OCI-LY3 (cell line): ENCODE data around the gene MMP28.

Experiments used
- H2AFZ ChIP-seq: fragments of 200-600, 300-600 bp; shearing (Covaris generic); 2 replicates; pipeline ENCODE4 v1.6.0; 2014; ENCODE audit warnings: antibody characterized with exemption, low read depth, low read length
- H3K27ac ChIP-seq: fragments of 200-600, 300-600 bp; sonication (generic); 2 replicates; pipeline ENCODE4 v1.5.1; 2014; ENCODE audit warnings: mild to moderate bottlenecking, low read length, moderate library complexity, mixed read lengths
- H3K27me3 ChIP-seq: fragments of 200-600, 300-600 bp; sonication (generic); 2 replicates; pipeline ENCODE4 v1.6.1; 2014; ENCODE audit warnings: low read depth, low read length, mixed read lengths
- H3K36me3 ChIP-seq: fragments of 200-600, 300-600 bp; sonication (generic); replicated peaks from 2 replicates; pipeline ENCODE3; 2014; ENCODE audit warnings: low read depth, low read length, mixed read lengths
- H3K4me1 ChIP-seq: fragments of 300-600, 200-600 bp; sonication (generic); 2 replicates; pipeline ENCODE4 v1.6.1; 2014; ENCODE audit warnings: low read length, mixed read lengths
- H3K4me2 ChIP-seq: fragments of 200-600, 300-600 bp; sonication (generic); 2 replicates; pipeline ENCODE4 v1.6.1; 2014; ENCODE audit warnings: low read length, mixed read lengths
- H3K4me3 ChIP-seq: fragments of 300-600, 200-600 bp; sonication (generic); 2 replicates; pipeline ENCODE4 v1.5.1; 2014; ENCODE audit warnings: antibody characterized with exemption, mild to moderate bottlenecking, low read length, moderate library complexity
- H3K79me2 ChIP-seq: fragments of 300-600, 200-600 bp; shearing (Covaris generic); 2 replicates; pipeline ENCODE4 v1.6.1; 2014; ENCODE audit warnings: mild to moderate bottlenecking, low read length, mixed read lengths
- H3K9ac ChIP-seq: fragments of 300-600, 200-600 bp; shearing (Covaris generic); 2 replicates; pipeline ENCODE4 v1.6.0; 2014; ENCODE audit warnings: mild to moderate bottlenecking, low read length, moderate library complexity
- H3K9me3 ChIP-seq: fragments of 200-600, 300-600 bp; shearing (Covaris generic); 2 replicates; pipeline ENCODE4 v1.6.1; 2014; ENCODE audit warnings: low read length, mixed read lengths; ENCODE audit not compliant: insufficient read depth
- H4K20me1 ChIP-seq: fragments of 200-600, 300-600 bp; sonication (generic); 2 replicates; pipeline ENCODE4 v1.6.1; 2016; ENCODE audit warnings: low read length, mixed read lengths; ENCODE audit not compliant: insufficient read depth
- CTCF ChIP-seq: fragments of 200-600, 300-600 bp; sonication (generic); IDR thresholded peaks from 2 replicates; pipeline ENCODE4 v1.5.1; 2014; ENCODE audit warnings: antibody characterized with exemption, low read length, low read depth
- EZH2phosphoT487 ChIP-seq: fragments of 200-600 bp; shearing (Covaris generic); IDR thresholded peaks from 2 replicates; pipeline ENCODE4 v1.6.1; 2018; ENCODE audit warnings: antibody characterized with exemption, mixed run types, low read depth

Gene MMP28

GRCh38 chr17:35793257-35793656 lies 2.2 kb downstream of the MMP28 start:
- no peak overlapping the region for H2AFZ ChIP-seq
- 0 out of 2 replicates have a peak, but pooled peaks cover 3% of the 10 kb centered on the region for H3K4me1 ChIP-seq
- H3K9me3 ChIP-seq = no peaks in the 10 kb centered on the region
- TF ChIP-seq CTCF = no peak
- TF ChIP-seq EZH2phosphoT487 = no peak
- H3K27ac ChIP-seq = no peak overlapping the region
- H3K36me3 ChIP-seq = no peaks in the 10 kb centered on the region
- H3K27me3 ChIP-seq = peaks cover 78% of the 10 kb centered on the region
- no peak overlapping the region for H3K4me3 ChIP-seq
- no peak overlapping the region for H3K9ac ChIP-seq
- no peaks in the 10 kb centered on the region for H4K20me1 ChIP-seq
- no peaks in the 10 kb centered on the region for H3K79me2 ChIP-seq
- H3K4me2 ChIP-seq = no peak overlapping the region

GRCh38 chr17:35791681-35792350 lies 3.6 kb downstream of the MMP28 start:
- Histone ChIP-seq H3K4me3 (no peak overlapping the region), H3K27me3 (peaks cover 66% of the 10 kb centered on the region), H3K9ac (no peak overlapping the region), H3K36me3 (no peaks in the 10 kb centered on the region), H2AFZ (no peak overlapping the region), H3K4me1 (0 out of 2 replicates have a peak, but pooled peaks cover 3% of the 10 kb centered on the region), H3K4me2 (no peak overlapping the region), H3K79me2 (no peaks in the 10 kb centered on the region), H3K9me3 (no peaks in the 10 kb centered on the region), H4K20me1 (no peaks in the 10 kb centered on the region), H3K27ac (no peak overlapping the region)
- TF ChIP-seq CTCF (no peak), EZH2phosphoT487 (no peak)

- no peak overlapping the region for H2AFZ ChIP-seq
- H3K36me3 ChIP-seq = no peaks in the 10 kb centered on the region
- TF ChIP-seq CTCF (no peak), EZH2phosphoT487 (no peak)
- H3K4me2 ChIP-seq = no peak overlapping the region
- no peaks in the 10 kb centered on the region for H3K9me3 ChIP-seq
- H3K27me3 ChIP-seq = peaks cover 59% of the 10 kb centered on the region
- H4K20me1 ChIP-seq = no peaks in the 10 kb centered on the region
- no peaks in the 10 kb centered on the region for H3K79me2 ChIP-seq
- H3K4me1 ChIP-seq = 0 out of 2 replicates have a peak, but pooled peaks cover 3% of the 10 kb centered on the region
- H3K4me3 ChIP-seq = no peak overlapping the region
- H3K27ac ChIP-seq = no peak overlapping the region
- no peak overlapping the region for H3K9ac ChIP-seq
Measured at GRCh38 chr17:35790841-35791240, 4.6 kb downstream of the MMP28 start.

DNA sequence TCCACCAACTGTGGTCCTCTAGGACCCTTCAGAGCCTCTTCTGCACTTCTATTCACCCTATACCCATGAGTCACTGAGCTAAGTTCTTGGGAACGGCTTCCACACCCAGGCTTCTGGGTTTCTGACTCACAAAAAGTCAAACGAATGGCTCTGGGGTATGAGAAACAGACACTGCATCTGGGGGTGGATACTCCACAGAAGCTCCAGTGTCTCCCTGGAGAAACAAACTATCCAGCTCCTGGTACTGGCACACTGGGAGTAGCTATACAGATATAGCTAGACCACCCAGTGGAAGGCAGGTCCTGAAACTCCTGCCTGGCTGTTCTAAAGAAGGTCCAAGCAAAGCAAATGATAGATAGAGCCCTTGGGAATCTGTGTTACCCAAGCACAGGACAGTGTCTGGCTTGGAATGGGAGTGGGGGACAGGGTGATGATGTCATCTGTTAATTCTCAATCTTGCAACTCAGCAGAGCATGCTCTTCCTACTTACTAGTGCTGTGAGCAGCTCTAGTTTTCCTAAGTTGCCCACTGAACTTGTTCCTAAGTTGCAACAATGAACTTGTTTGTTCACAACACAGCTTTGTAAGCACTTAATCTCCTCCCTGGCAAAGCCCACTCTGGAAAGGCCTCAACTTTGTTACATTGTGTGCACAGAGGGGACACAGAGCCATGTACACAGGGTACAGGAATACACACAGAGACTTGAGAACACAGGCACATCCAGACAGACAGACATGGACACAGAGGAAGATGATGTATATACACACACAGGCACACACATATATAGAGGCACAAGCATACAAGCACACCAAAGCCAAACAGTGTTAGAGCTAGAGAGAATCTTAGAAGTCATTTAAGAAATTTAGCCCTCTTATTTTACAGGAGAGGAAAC lies 6.7 kb downstream of the MMP28 start:
- peaks cover 53% of the 10 kb centered on the region for H3K27me3 ChIP-seq
- H3K4me2 ChIP-seq = no peak overlapping the region
- H4K20me1 ChIP-seq = no peaks in the 10 kb centered on the region
- no peak overlapping the region for H3K9ac ChIP-seq
- H3K79me2 ChIP-seq = no peaks in the 10 kb centered on the region
- H3K27ac ChIP-seq = no peak overlapping the region
- no peaks in the 10 kb centered on the region for H3K4me1 ChIP-seq
- no peaks in the 10 kb centered on the region for H3K9me3 ChIP-seq
- no peaks in the 10 kb centered on the region for H3K36me3 ChIP-seq
- TF ChIP-seq EZH2phosphoT487 (no peak), CTCF (no peak)
- no peak overlapping the region for H3K4me3 ChIP-seq
- H2AFZ ChIP-seq = no peak overlapping the region
